Measurements from ENCODE around the gene SGO1.

SGO1 gene

GRCh38 chr3:20185331-20185678 lies 701 bp downstream of the SGO1 start:
- no peaks in the 10 kb centered on the region for H3K27me3 ChIP-seq (ENCODE audit: control insufficient read depth, insufficient read depth, low read length)
- H2AFZ ChIP-seq: peak overlapping the region; percentile 87
- H3K4me1 ChIP-seq: peaks cover 12% of the 10 kb centered on the region
- no peak overlapping the region for H3K27ac ChIP-seq
- no peaks in the 10 kb centered on the region for H3K36me3 ChIP-seq (ENCODE audit: control insufficient read depth, insufficient read depth, low read length)
- no peak overlapping the region for H3K9ac ChIP-seq
- H3K4me2 ChIP-seq (ENCODE audit: low read length): peak overlapping the region; percentile 94
- peak overlapping the region; percentile 97 for H3K4me3 ChIP-seq (ENCODE audit: low read depth, low read length)
- H3K9me3 ChIP-seq (ENCODE audit: control insufficient read depth, low read length): no peaks in the 10 kb centered on the region
- TF ChIP-seq CTCF (IDR thresholded peaks at IDR 0.05): no peak
- H3K79me2 ChIP-seq: no peaks in the 10 kb centered on the region

GRCh38 chr3:20182206-20182605 lies 3.8 kb downstream of the SGO1 start:
- peak overlapping the region; percentile 61 for H3K4me2 ChIP-seq (ENCODE audit: low read length)
- peaks cover 11% of the 10 kb centered on the region for H3K4me1 ChIP-seq
- H3K9ac ChIP-seq: no peak overlapping the region
- no peaks in the 10 kb centered on the region for H3K36me3 ChIP-seq (ENCODE audit: control insufficient read depth, insufficient read depth, low read length)
- no peak for TF ChIP-seq CTCF (IDR thresholded peaks at IDR 0.05)
- H2AFZ ChIP-seq: peak overlapping the region; percentile 45
- H3K27ac ChIP-seq: peak overlapping the region; percentile 50
- no peaks in the 10 kb centered on the region for H3K27me3 ChIP-seq (ENCODE audit: control insufficient read depth, insufficient read depth, low read length)
- no peaks in the 10 kb centered on the region for H3K9me3 ChIP-seq (ENCODE audit: control insufficient read depth, low read length)
- no peaks in the 10 kb centered on the region for H3K79me2 ChIP-seq
- no peak overlapping the region for H3K4me3 ChIP-seq (ENCODE audit: low read depth, low read length)

GRCh38 chr3:20181276-20181675 lies 4.7 kb downstream of the SGO1 start:
- H3K9ac ChIP-seq: no peak overlapping the region
- no peak overlapping the region for H3K4me3 ChIP-seq (ENCODE audit: low read depth, low read length)
- H3K79me2 ChIP-seq: no peaks in the 10 kb centered on the region
- no peaks in the 10 kb centered on the region for H3K27me3 ChIP-seq (ENCODE audit: control insufficient read depth, insufficient read depth, low read length)
- no peaks in the 10 kb centered on the region for H3K36me3 ChIP-seq (ENCODE audit: control insufficient read depth, insufficient read depth, low read length)
- H2AFZ ChIP-seq: peak overlapping the region; percentile 2
- peaks cover 10% of the 10 kb centered on the region for H3K4me1 ChIP-seq
- H3K4me2 ChIP-seq (ENCODE audit: low read length): no peak overlapping the region
- no peaks in the 10 kb centered on the region for H3K9me3 ChIP-seq (ENCODE audit: control insufficient read depth, low read length)
- no peak overlapping the region for H3K27ac ChIP-seq
- TF ChIP-seq CTCF (IDR thresholded peaks at IDR 0.05): no peak

- Histone ChIP-seq H3K79me2 (no peaks in the 10 kb centered on the region), H3K4me1 (no peaks in the 10 kb centered on the region), H3K9me3 (ENCODE audit: control insufficient read depth, low read length) (no peaks in the 10 kb centered on the region), H3K4me3 (ENCODE audit: low read depth, low read length) (no peak overlapping the region), H3K4me2 (ENCODE audit: low read length) (no peak overlapping the region), H3K9ac (no peak overlapping the region), H3K27me3 (ENCODE audit: control insufficient read depth, insufficient read depth, low read length) (no peaks in the 10 kb centered on the region), H3K36me3 (ENCODE audit: control insufficient read depth, insufficient read depth, low read length) (no peaks in the 10 kb centered on the region), H3K27ac (no peak overlapping the region), H2AFZ (no peak overlapping the region)
- no peak for TF ChIP-seq CTCF (IDR thresholded peaks at IDR 0.05)
Measured at GRCh38 chr3:20173844-20174410, 12.1 kb downstream of the SGO1 start.

GRCh38 chr3:20161714-20162113 lies 24.3 kb downstream of the SGO1 start:
- Histone ChIP-seq H3K27ac (no peak overlapping the region), H3K79me2 (no peaks in the 10 kb centered on the region), H3K9ac (no peak overlapping the region), H3K4me1 (no peaks in the 10 kb centered on the region), H3K4me3 (ENCODE audit: low read depth, low read length) (no peak overlapping the region), H3K9me3 (ENCODE audit: control insufficient read depth, low read length) (no peaks in the 10 kb centered on the region), H3K36me3 (ENCODE audit: control insufficient read depth, insufficient read depth, low read length) (no peaks in the 10 kb centered on the region), H3K4me2 (ENCODE audit: low read length) (no peak overlapping the region), H2AFZ (no peak overlapping the region), H3K27me3 (ENCODE audit: control insufficient read depth, insufficient read depth, low read length) (no peaks in the 10 kb centered on the region)
- no peak for TF ChIP-seq CTCF (IDR thresholded peaks at IDR 0.05)
